ENCODE results near the gene CWC27.
"Not testable (repeated sequence)": the region's sequence is repeated elsewhere in the genome, so short reads cannot be mapped to it uniquely, and the experiment has no call there.

The CWC27 gene

DNA sequence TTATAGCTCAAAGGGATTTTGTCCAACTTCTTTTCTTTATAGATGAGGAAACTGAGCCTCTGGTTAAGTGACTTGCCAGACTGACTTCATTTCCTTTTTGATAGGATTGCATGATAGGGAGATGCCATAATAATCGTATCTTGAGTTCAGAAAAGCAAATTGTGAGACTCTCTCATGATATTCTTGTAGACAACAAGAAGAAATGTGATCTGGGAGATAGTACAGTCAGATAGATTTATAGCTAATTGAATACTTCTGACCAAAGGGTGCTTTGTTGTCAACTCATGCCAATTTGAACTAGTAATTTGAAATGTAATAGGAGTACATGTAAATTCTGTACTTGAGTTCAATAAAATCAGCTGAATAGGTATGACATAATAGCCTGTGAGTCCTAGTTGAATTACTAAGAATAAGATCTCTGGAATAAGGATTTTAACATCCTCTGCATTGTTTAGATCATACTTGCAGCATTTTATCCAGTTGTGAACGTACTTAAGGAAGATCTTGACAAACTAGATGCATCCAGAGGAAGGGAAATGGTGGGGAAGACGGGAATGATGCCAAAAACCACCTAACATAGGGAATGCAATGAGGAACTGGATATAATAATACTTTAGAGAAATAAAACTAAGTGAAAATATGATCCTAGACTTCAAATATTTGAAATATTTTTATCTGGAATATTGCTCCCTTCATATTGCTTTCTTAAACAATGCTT lies 25.5 kb downstream of the CWC27 start:
- no peak for TF ChIP-seq JUND (IDR thresholded peaks at IDR 0.05; ENCODE audit: low read depth)
- in situ Hi-C loops (cut with HindIII; ENCODE audit: low pct_unique_long_range_greater_than_20kb, low sequenced_read_pairs): no loop called here
- DNase-seq (ENCODE audit: low read depth in 1 of 2, low spot score in 1 of 2): no peak

DNA sequence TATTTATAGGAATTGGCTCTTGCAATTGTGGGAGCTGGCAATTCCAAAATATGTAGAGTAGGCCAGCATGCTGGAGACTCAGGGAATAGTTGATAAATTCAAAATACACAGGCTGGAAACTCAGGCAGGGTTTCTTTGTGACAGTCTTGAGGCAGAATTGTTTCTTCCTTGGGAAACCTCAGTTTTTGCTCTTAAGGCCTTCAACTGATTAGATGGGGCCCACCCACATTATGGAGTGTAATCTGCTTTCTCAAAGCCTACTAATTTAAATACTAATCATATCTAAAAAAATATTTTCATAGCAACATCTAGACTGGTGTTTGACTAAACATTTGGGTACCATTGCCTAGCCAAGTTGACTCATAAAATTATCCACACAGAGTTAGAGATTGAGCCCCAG lies 27.6 kb downstream of the CWC27 start:
- DNase-seq (ENCODE audit: low read depth in 1 of 2, low spot score in 1 of 2): no peak
- in situ Hi-C loops (cut with HindIII; ENCODE audit: low pct_unique_long_range_greater_than_20kb, low sequenced_read_pairs): no loop called here
- no peak for TF ChIP-seq JUND (IDR thresholded peaks at IDR 0.05; ENCODE audit: low read depth)

- TF ChIP-seq JUND (IDR thresholded peaks at IDR 0.05; ENCODE audit: low read depth): no peak
- in situ Hi-C loops (cut with HindIII; ENCODE audit: low pct_unique_long_range_greater_than_20kb, low sequenced_read_pairs): no loop called here
- no peak for DNase-seq (ENCODE audit: low read depth in 1 of 2, low spot score in 1 of 2)
Observed at GRCh38 chr5:64800926-64801325, 32.2 kb downstream of the CWC27 start.

- in situ Hi-C loops (cut with HindIII; ENCODE audit: low pct_unique_long_range_greater_than_20kb, low sequenced_read_pairs): no loop called here
- TF ChIP-seq JUND (IDR thresholded peaks at IDR 0.05; ENCODE audit: low read depth): no peak
- DNase-seq (ENCODE audit: low read depth in 1 of 2, low spot score in 1 of 2): no peak
Observed at GRCh38 chr5:64806537-64806936, 37.8 kb downstream of the CWC27 start.

- no peak for DNase-seq (ENCODE audit: low read depth in 1 of 2, low spot score in 1 of 2)
- TF ChIP-seq JUND (IDR thresholded peaks at IDR 0.05; ENCODE audit: low read depth): no peak
- in situ Hi-C loops (cut with HindIII; ENCODE audit: low pct_unique_long_range_greater_than_20kb, low sequenced_read_pairs): no loop called here
Observed at GRCh38 chr5:64807520-64807919, 38.8 kb downstream of the CWC27 start.

DNA sequence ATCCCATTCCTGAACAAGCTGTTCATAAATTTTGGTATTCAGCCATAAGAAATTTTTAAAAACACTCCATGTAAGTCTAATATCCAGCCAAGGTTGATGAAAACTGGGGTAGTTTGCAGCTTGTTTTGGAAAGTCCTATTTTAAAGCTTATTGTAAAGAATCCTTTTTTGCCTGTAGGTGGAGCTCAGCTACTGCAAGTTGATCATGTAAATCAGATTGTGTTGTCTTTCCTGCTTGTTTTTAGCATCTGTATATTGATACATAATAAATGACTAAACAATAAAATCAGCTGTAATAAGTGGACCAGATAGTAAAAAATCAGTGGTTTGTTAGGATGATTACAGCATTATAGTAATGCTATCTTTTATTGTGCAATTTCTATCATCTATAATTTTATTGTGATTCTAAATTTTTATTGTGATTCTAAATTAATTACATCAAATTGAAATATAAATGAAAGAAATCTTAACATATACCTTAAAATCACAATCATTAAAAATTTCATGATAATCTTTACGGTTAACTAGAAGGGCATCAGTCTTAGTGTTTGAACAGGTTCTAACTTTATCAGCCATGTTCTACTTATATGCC lies 42.4 kb downstream of the CWC27 start:
- in situ Hi-C loops (cut with HindIII; ENCODE audit: low pct_unique_long_range_greater_than_20kb, low sequenced_read_pairs): no loop called here
- no peak for TF ChIP-seq JUND (IDR thresholded peaks at IDR 0.05; ENCODE audit: low read depth)
- DNase-seq (ENCODE audit: low read depth in 1 of 2, low spot score in 1 of 2): peak; percentile 14 to 75

- TF ChIP-seq JUND (IDR thresholded peaks at IDR 0.05; ENCODE audit: low read depth): no peak
- in situ Hi-C loops (cut with HindIII; ENCODE audit: low pct_unique_long_range_greater_than_20kb, low sequenced_read_pairs): no loop called here
- DNase-seq (ENCODE audit: low read depth in 1 of 2, low spot score in 1 of 2): no peak
Observed at GRCh38 chr5:64814073-64814472, 45.3 kb downstream of the CWC27 start.

DNA sequence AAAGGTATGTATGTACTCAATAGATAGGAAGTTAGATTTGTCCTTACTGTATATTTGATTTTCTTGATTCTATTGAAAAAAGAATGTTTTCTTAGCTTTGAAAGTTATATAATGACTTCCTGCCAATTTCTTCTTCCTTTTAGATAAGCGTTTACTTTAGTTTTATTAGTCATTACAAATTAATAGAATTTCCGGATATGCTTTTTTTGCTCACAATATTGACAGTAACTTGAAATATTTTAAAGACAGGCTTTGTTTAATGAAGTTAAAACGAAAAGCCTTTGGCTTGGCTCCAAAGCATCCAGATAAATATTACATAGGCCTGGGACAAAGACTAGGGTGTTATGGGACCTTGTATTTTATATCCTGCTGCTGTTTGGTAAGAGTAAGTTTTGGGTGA lies 49.5 kb downstream of the CWC27 start:
- no peak for DNase-seq (ENCODE audit: low read depth in 1 of 2, low spot score in 1 of 2)
- in situ Hi-C loops (cut with HindIII; ENCODE audit: low pct_unique_long_range_greater_than_20kb, low sequenced_read_pairs): no loop called here

DNA sequence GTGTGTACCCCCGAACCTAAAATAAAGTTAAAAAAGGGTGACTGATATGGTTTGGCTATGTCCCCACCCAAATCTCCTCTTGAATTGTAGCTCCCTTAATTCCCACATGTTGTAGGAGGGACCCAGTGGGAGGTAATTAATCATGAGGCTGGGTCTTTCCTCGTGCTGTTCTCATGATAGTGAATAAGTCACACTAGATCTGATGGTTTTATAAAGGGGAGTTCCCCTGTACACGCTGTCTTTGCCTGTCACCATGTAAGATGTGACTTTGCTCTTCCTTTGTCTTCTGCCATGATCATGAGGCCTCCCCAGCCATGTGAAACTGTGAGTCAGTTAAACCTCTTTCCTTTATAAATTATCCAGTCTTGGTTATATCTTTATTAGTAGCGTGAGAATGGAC lies 50.6 kb downstream of the CWC27 start:
- DNase-seq (ENCODE audit: low read depth in 1 of 2, low spot score in 1 of 2); in situ Hi-C loops (cut with HindIII; ENCODE audit: low pct_unique_long_range_greater_than_20kb, low sequenced_read_pairs): not testable (repeated sequence)

More for the DNA sequence above, 49.5 kb downstream of the CWC27 start:
- no peak for TF ChIP-seq JUND (IDR thresholded peaks at IDR 0.05; ENCODE audit: low read depth)

- DNase-seq (ENCODE audit: low read depth in 1 of 2, low spot score in 1 of 2): no peak
- in situ Hi-C loops (cut with HindIII; ENCODE audit: low pct_unique_long_range_greater_than_20kb, low sequenced_read_pairs): no loop called here
- TF ChIP-seq JUND (IDR thresholded peaks at IDR 0.05; ENCODE audit: low read depth): no peak
Observed at GRCh38 chr5:64822320-64822719, 53.6 kb downstream of the CWC27 start.

GRCh38 chr5:64826541-64826940 lies 57.8 kb downstream of the CWC27 start:
- no peak for TF ChIP-seq JUND (IDR thresholded peaks at IDR 0.05; ENCODE audit: low read depth)
- in situ Hi-C loops (cut with HindIII; ENCODE audit: low pct_unique_long_range_greater_than_20kb, low sequenced_read_pairs): no loop called here
- no peak for DNase-seq (ENCODE audit: low read depth in 1 of 2, low spot score in 1 of 2)

DNA sequence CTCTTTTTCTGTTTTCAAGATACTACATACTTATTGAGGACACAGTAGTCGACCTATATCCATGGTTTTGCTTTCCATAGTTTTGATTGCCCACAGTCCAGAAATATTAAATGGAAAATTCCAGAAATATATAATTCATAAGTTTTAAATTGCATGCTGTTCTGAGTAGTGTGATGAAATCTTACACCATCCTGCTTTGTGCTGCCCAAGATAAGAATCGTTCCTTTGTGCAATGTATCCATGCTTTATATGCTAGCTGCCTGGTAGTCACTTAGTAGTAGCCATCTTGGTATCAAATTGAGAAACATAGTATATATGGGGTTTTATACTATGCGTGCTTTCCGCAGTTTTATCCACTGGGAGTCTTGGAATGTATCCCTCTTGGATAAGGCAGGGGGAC lies 59.0 kb downstream of the CWC27 start:
- TF ChIP-seq JUND (IDR thresholded peaks at IDR 0.05; ENCODE audit: low read depth): no peak
- no peak for DNase-seq (ENCODE audit: low read depth in 1 of 2, low spot score in 1 of 2)
- in situ Hi-C loops (cut with HindIII; ENCODE audit: low pct_unique_long_range_greater_than_20kb, low sequenced_read_pairs): no loop called here

DNA sequence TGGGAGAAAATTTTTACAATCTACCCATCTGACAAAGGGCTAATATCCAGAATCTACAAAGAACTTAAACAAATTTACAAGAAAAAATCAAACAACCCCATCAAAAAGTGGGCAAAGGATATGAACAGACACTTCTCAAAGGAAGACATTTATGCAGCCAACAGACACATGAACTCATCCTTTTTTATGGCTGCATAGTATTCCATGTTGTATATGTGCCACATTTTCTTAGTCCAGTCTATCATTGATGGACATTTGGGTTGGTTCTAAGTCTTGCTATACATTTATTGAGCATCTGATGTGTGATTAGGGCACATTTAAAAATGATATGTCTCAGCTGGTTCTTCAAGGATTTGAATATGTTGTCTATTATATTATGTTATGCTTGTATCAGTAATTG lies 61.9 kb downstream of the CWC27 start:
- DNase-seq (ENCODE audit: low read depth in 1 of 2, low spot score in 1 of 2); in situ Hi-C loops (cut with HindIII; ENCODE audit: low pct_unique_long_range_greater_than_20kb, low sequenced_read_pairs): not testable (repeated sequence)

GRCh38 chr5:64831996-64832395 lies 63.3 kb downstream of the CWC27 start:
- no peak for TF ChIP-seq JUND (IDR thresholded peaks at IDR 0.05; ENCODE audit: low read depth)
- no peak for DNase-seq (ENCODE audit: low read depth in 1 of 2, low spot score in 1 of 2)
- in situ Hi-C loops (cut with HindIII; ENCODE audit: low pct_unique_long_range_greater_than_20kb, low sequenced_read_pairs): no loop called here

Measured in T47D (cell line).